Activated CD4-positive, alpha-beta memory T cell treated with anti-CD3 and anti-CD28 coated beads, Interleukin-2, amount 10 ng/mL, durations not matched to agents 7 days and 5 days (primary cell): Measurements from ENCODE around the gene AP5Z1. TPM values are rescaled to one million over a fixed set of nuclear protein-coding genes. Genes with fewer than 3 reads are reported as not detected.

Experiments used
- CTCF ChIA-PET: fragments of 350-600 bp; sonication (Branson Sonifier 250); formaldehyde crosslinking; loops from one replicate; lab custom pipeline; 2021; ENCODE audit warnings: antibody characterized with exemption, inconsistent platforms; lab: Charles Lee
- POLR2A ChIA-PET: fragments of 350-600 bp; sonication (Branson Sonifier 250); formaldehyde crosslinking; loops from one replicate; lab custom pipeline; 2021; ENCODE audit warnings: antibody characterized with exemption; lab: Charles Lee
- DNase-seq: peaks from one replicate; pipeline ENCODE4 v3.0.0-alpha.2; 2020
- H3K27ac Mint-ChIP-seq: one replicate; pipeline ENCODE4 v1.8.0; 2021; ENCODE audit warnings: mild to moderate bottlenecking, mixed read lengths
- H3K27me3 Mint-ChIP-seq: one replicate; pipeline ENCODE4 v1.8.0; 2021; ENCODE audit warnings: mixed read lengths
- H3K36me3 Mint-ChIP-seq: one replicate; pipeline ENCODE4 v1.8.0; 2021; ENCODE audit warnings: low read depth, mixed read lengths
- H3K4me1 Mint-ChIP-seq: one replicate; pipeline ENCODE4 v1.8.0; 2021; ENCODE audit warnings: mixed read lengths
- H3K4me3 Mint-ChIP-seq: one replicate; pipeline ENCODE4 v1.8.0; 2021; ENCODE audit warnings: mild to moderate bottlenecking, mixed read lengths
- H3K9me3 Mint-ChIP-seq: one replicate; pipeline ENCODE4 v1.8.0; 2021; ENCODE audit warnings: mixed read lengths
- total RNA-seq, 2 experiments: library from RNA; stranded (reverse); gene quantifications; one replicate each; pipeline ENCODE4 v1.2.3, GENCODE V29; 2021

The AP5Z1 gene
- total RNA-seq, 2 experiments from 2014 or later = 57.5 to 60.6 TPM

DNA sequence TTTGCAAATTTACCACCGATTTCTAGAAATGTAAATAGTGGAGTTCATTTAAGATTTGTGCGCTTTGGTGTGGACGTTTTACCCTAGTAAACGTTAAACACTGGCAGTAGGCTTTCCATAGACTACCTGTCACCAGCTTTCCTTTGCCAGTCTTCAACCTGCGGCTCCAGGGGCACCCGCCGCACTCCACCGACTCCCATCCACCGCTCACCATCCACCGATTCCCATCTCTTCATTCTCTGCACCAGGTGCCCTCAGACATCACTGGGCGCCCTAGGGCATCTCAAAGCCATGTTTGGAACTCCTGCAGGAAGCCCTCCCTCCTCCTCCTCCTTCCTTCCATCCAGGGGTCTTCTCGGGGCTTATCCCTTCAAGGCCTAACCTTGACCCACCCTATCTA is 1.4 kb upstream of the AP5Z1 start:
- Mint-ChIP-seq H3K4me3 (peak overlapping the region; percentile 99), H3K27ac (peak overlapping the region; percentile 96), H3K4me1 (peaks cover 43% of the 10 kb centered on the region), H3K9me3 (no peaks in the 10 kb centered on the region), H3K36me3 (peaks cover 23% of the 10 kb centered on the region), H3K27me3 (no peaks in the 10 kb centered on the region)
- ChIA-PET CTCF (no interaction called here), POLR2A (interaction anchor here (1.5 to 4.3 kb wide), 7 partner anchors 12 to 132 kb away, joined by 4 to 79 read pairs (median 23); partner anchors contain the start of gene FOXK1)
- no peak for DNase-seq

DNA sequence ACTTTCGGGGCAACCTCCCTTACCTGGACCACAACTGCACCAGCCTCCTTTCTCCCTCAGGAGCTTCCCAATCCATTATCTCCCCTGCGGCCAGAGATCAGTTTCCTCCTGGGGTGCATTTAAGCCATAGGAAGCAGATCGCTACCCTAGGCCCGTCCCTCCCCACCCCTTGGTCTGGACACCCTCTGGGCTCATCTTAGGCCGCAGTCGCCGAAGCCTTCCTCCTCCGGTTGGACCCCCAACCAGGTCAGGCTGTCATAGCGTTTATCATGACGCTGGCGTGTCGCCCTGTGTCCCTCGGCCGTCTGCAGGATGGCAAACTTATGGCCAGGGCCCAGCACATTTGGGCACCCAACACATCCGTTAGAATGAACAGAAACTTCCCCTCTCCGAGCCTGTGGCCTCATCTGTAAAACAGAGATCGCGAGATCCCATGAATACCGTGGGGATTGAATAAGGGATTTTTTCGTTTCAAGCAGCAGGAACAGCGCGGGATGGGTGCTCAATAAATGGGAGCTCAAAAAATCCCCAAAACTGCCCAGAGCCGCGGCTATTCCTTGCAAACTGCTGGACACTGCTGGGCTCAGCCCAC is 669 bp upstream of the AP5Z1 start:
- no peak for DNase-seq
- no peaks in the 10 kb centered on the region for H3K27me3 Mint-ChIP-seq
- POLR2A ChIA-PET = interaction anchor here (0.6 to 4.3 kb wide), 26 partner anchors 8 to 1955 kb away, joined by 3 to 79 read pairs (median 6); partner anchors contain the start of genes FOXK1 and RADIL
- peak overlapping the region; percentile 99 for H3K4me3 Mint-ChIP-seq
- H3K9me3 Mint-ChIP-seq = no peaks in the 10 kb centered on the region
- H3K27ac Mint-ChIP-seq = peak overlapping the region; percentile 96
- peaks cover 23% of the 10 kb centered on the region for H3K36me3 Mint-ChIP-seq
- peaks cover 43% of the 10 kb centered on the region for H3K4me1 Mint-ChIP-seq
- CTCF ChIA-PET = interaction anchor here (1.2 to 2.8 kb wide), 8 partner anchors 17 to 199 kb away, joined by 3 to 16 read pairs (median 8); partner anchors contain the start of gene RADIL

- Mint-ChIP-seq H3K36me3 (peaks cover 27% of the 10 kb centered on the region), H3K4me1 (peaks cover 43% of the 10 kb centered on the region), H3K4me3 (peak overlapping the region; percentile 99), H3K9me3 (no peaks in the 10 kb centered on the region), H3K27me3 (no peaks in the 10 kb centered on the region), H3K27ac (peak overlapping the region; percentile 96)
- ChIA-PET CTCF (interaction anchor here (0.6 to 2.8 kb wide), 9 partner anchors 16 to 198 kb away, joined by 3 to 16 read pairs (median 6); partner anchors contain the start of gene RADIL), POLR2A (interaction anchor here (0.7 to 4.3 kb wide), 26 partner anchors 9 to 1953 kb away, joined by 3 to 79 read pairs (median 5); partner anchors contain the start of genes FOXK1, RADIL and WIPI2)
- peak; percentile 65 for DNase-seq
Observed at GRCh38 chr7:4775848-4776623, 613 bp downstream of the AP5Z1 start.

DNA sequence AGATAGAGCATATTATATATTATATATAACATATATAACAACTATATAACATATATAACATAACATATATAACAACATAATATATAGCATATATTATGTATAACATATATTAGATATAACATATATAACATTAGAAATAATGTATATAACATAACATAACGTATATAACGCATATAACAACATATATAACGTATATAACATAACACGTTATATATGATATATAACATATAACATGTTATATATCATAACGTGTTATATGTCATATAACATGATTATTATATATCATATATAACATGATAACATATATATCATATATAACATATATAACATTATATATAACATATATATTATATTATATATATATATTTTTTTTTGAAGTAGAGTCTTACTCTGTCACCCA is 3.7 kb downstream of the AP5Z1 start:
- Mint-ChIP-seq H3K27ac (no peak overlapping the region), H3K4me1 (peaks cover 36% of the 10 kb centered on the region), H3K27me3 (no peaks in the 10 kb centered on the region), H3K4me3 (no peak overlapping the region), H3K9me3 (no peaks in the 10 kb centered on the region), H3K36me3 (peaks cover 37% of the 10 kb centered on the region)
- ChIA-PET CTCF (interaction anchor here (1.3 to 1.8 kb wide), 3 partner anchors 12 to 18 kb away, joined by 3 to 9 read pairs (median 3); no protein-coding TSS in a partner anchor), POLR2A (no interaction called here)
- no peak for DNase-seq

GRCh38 chr7:4781366-4782069 is 6.1 kb downstream of the AP5Z1 start:
- no peaks in the 10 kb centered on the region for H3K27me3 Mint-ChIP-seq
- POLR2A ChIA-PET = no interaction called here
- CTCF ChIA-PET = no interaction called here
- H3K36me3 Mint-ChIP-seq = peaks cover 32% of the 10 kb centered on the region
- no peak overlapping the region for H3K27ac Mint-ChIP-seq
- DNase-seq = no peak
- H3K9me3 Mint-ChIP-seq = no peaks in the 10 kb centered on the region
- peaks cover 18% of the 10 kb centered on the region for H3K4me1 Mint-ChIP-seq
- no peak overlapping the region for H3K4me3 Mint-ChIP-seq

- H3K9me3 Mint-ChIP-seq = no peaks in the 10 kb centered on the region
- peaks cover 9% of the 10 kb centered on the region for H3K4me1 Mint-ChIP-seq
- no peak for DNase-seq
- no peak overlapping the region for H3K27ac Mint-ChIP-seq
- H3K4me3 Mint-ChIP-seq = no peak overlapping the region
- POLR2A ChIA-PET = no interaction called here
- peaks cover 27% of the 10 kb centered on the region for H3K36me3 Mint-ChIP-seq
- CTCF ChIA-PET = no interaction called here
- no peaks in the 10 kb centered on the region for H3K27me3 Mint-ChIP-seq
Observed at GRCh38 chr7:4782333-4783291, 7.2 kb downstream of the AP5Z1 start.

DNA sequence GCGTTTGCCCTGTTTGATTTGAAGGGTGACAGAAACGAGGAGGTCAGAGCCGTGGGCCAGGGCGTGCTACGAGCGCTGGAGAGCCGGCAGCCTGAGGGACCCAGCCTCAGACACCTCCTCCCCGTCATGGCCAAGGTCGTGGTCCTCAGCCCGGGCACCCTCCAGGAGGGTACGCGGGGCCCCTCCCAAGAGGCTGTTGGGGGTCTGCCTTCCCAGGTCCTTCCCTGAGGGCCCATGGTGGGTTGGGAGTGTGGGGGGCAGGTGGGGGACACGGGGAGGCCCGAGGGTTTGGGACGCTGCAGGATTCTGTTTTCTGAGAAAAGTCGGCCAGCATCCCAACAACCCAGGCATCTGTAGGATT is 7.8 kb downstream of the AP5Z1 start:
- H3K9me3 Mint-ChIP-seq = no peaks in the 10 kb centered on the region
- H3K36me3 Mint-ChIP-seq = peaks cover 24% of the 10 kb centered on the region
- H3K27ac Mint-ChIP-seq = no peak overlapping the region
- no peak overlapping the region for H3K4me3 Mint-ChIP-seq
- no peaks in the 10 kb centered on the region for H3K27me3 Mint-ChIP-seq
- ChIA-PET CTCF (interaction anchor here (0.6 kb wide), 1 partner anchor 1488 kb away, joined by 3 read pairs; no protein-coding TSS in a partner anchor), POLR2A (no interaction called here)
- no peak for DNase-seq
- H3K4me1 Mint-ChIP-seq = peaks cover 2% of the 10 kb centered on the region

DNA sequence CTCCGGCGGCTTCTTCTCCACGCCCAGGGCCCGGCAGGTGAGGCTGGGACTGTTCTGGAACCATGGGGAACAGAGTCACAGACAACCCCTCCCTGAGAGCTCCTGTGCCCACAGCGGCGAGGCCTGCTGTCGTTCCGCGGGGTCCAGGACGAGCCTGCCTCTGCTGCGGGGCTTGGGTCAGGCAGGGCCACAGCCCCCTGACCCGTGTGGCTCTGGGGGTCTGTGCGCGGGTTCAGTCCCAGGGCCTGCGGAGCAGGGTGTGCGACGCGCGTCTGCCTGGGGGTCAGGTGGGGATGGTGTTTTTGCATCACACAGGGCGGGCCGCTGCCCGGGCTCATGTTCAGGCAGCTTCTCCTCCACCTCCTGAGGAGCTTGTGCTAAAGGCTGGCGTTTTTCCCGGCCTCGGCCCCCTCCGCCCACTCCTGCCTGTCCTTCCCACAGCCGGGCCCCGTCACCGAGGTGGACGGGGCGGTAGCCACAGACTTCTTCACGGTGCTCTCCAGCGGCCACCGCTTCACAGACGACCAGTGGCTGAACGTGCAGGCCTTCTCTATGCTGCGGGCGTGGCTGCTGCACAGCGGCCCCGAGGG is 8.4 kb downstream of the AP5Z1 start:
- no peaks in the 10 kb centered on the region for H3K4me1 Mint-ChIP-seq
- no peak overlapping the region for H3K4me3 Mint-ChIP-seq
- CTCF ChIA-PET = interaction anchor here (0.6 kb wide), 1 partner anchor 1487 kb away, joined by 3 read pairs; no protein-coding TSS in a partner anchor
- H3K27ac Mint-ChIP-seq = no peak overlapping the region
- no peak for DNase-seq
- no peaks in the 10 kb centered on the region for H3K27me3 Mint-ChIP-seq
- POLR2A ChIA-PET = no interaction called here
- H3K9me3 Mint-ChIP-seq = no peaks in the 10 kb centered on the region
- peaks cover 24% of the 10 kb centered on the region for H3K36me3 Mint-ChIP-seq

DNA sequence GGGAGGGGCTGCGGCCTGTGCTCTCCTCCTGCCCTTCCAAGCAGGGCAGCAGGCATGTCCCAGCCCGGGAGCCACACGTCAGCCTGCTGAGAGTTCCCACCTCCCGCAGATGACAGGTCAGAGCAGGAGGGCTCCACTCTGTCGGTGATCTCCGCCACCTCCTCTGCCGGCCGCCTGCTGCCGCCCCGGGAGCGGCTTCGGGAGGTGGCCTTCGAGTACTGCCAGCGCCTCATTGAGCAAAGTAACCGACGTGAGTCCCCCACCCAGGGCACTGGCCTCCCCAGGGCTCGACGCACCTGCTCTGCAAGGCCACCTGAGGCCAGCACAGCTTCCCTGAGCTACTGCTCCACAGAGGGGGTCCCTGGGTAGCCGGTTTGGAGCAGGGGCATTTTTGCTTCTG is 9.4 kb downstream of the AP5Z1 start:
- Mint-ChIP-seq H3K36me3 (peaks cover 24% of the 10 kb centered on the region), H3K27ac (no peak overlapping the region), H3K4me1 (no peaks in the 10 kb centered on the region), H3K27me3 (no peaks in the 10 kb centered on the region), H3K4me3 (no peak overlapping the region), H3K9me3 (no peaks in the 10 kb centered on the region)
- DNase-seq = no peak
- ChIA-PET POLR2A (no interaction called here), CTCF (no interaction called here)

GRCh38 chr7:4785371-4785770 is 9.9 kb downstream of the AP5Z1 start:
- H3K4me3 Mint-ChIP-seq = no peak overlapping the region
- ChIA-PET CTCF (interaction anchor here (1.5 kb wide), 1 partner anchor 13 kb away, joined by 5 read pairs; no protein-coding TSS in a partner anchor), POLR2A (no interaction called here)
- no peaks in the 10 kb centered on the region for H3K4me1 Mint-ChIP-seq
- no peak overlapping the region for H3K27ac Mint-ChIP-seq
- H3K9me3 Mint-ChIP-seq = no peaks in the 10 kb centered on the region
- H3K27me3 Mint-ChIP-seq = no peaks in the 10 kb centered on the region
- H3K36me3 Mint-ChIP-seq = peaks cover 27% of the 10 kb centered on the region
- no peak for DNase-seq

GRCh38 chr7:4786015-4786414 is 10.6 kb downstream of the AP5Z1 start:
- Mint-ChIP-seq H3K9me3 (no peaks in the 10 kb centered on the region), H3K27me3 (no peaks in the 10 kb centered on the region), H3K4me1 (no peaks in the 10 kb centered on the region), H3K36me3 (peaks cover 26% of the 10 kb centered on the region), H3K27ac (no peak overlapping the region), H3K4me3 (no peak overlapping the region)
- ChIA-PET POLR2A (no interaction called here), CTCF (interaction anchor here (1.5 kb wide), 1 partner anchor 13 kb away, joined by 5 read pairs; no protein-coding TSS in a partner anchor)
- no peak for DNase-seq
